Stimulated activated CD8-positive, alpha-beta memory T cell treated with anti-CD3 and anti-CD28 coated beads, Interleukin-15, amount 100 ng/mL, for 4 hours (primary cell): ENCODE data around the gene TMEM132C.

Source experiments
- DNase-seq, 2 donors: peaks; one replicate each; pipeline ENCODE4 v3.0.0-alpha.2; 2020; ENCODE audit warnings: low read depth in 2 of 2

The TMEM132C gene

DNA sequence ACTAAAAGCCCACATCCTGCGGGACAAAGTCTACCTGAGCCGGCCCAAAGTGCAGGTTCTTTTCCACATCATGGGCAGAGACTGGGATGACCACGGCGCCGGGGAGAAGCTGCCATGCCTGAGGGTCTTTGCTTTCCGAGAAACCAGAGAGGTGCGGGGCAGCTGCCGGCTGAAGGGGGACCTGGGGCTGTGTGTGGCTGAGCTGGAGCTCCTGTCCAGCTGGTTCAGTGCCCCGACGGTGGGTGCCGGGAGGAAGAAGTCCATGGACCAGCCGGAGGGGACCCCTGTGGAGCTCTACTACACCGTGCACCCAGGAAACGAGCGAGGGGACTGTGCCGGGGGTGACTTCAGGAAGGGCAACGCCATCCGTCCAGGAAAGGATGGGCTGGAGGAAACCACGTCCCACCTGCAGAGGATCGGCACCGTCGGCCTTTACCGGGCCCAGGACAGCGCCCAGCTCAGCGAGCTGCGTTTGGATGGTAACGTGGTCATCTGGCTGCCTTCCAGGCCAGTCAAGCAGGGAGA lies 148.1 kb downstream of the TMEM132C start:
- no peak for DNase-seq

GRCh38 chr12:128418944-128419343 lies 152.0 kb downstream of the TMEM132C start:
- DNase-seq, result no peak

GRCh38 chr12:128420163-128420562 lies 153.2 kb downstream of the TMEM132C start:
- no peak for DNase-seq

- no peak for DNase-seq
Observed at GRCh38 chr12:128421375-128421774, 154.4 kb downstream of the TMEM132C start.

GRCh38 chr12:128423205-128423604 lies 156.2 kb downstream of the TMEM132C start:
- DNase-seq, result no peak

GRCh38 chr12:128424931-128425431 lies 158.0 kb downstream of the TMEM132C start:
- no peak for DNase-seq

DNA sequence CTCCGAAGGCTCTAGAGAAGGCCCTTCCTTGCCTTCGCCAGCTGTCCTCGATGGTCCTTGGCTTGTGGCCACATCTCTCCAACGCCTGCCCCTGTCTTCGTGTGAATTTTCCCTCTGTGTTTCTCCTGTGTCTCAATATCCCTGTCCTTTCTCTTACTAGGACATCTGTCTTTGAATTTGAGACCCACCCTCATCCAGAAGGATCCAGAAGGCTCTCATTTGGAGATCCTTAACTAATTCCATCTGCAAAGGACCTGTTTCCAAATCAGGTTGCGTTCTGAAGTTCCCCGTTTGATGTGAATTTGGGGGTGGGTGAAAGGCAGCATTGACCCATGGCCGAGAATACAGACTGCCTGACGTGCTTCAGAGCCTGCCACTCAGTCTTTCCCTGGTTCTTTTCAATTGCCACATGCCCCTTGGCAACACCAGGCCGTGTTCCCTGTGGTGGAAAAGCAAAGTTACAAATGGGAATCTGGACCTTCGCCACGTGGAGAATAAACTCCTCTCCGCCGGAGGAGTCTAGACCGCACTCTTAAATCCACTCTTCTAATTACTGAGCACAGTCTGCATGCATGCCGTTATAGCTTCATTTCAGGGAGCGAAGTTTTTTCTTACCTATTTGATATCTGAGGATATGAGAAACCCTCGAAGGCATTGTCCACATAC lies 158.8 kb downstream of the TMEM132C start:
- no peak for DNase-seq

DNA sequence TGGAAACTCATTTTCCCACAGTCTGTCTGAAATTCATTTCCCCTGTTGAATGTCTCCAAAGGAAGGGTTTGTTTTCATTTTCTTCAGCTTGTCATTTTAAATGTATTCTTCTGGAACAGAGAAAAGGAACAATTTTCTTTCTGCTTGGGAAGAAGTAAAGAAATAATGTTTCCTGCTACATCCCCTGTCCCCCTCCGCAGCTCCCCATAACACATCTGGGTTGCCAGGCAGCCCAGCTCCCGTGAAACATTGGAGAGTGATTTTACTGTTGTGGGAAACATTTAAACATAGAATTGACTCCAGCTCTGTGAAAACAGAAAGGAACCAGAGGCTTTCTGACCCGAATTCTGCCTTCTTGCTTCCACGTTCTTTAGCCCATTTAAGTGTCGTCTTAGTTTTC lies 159.5 kb downstream of the TMEM132C start:
- DNase-seq, result no peak

DNA sequence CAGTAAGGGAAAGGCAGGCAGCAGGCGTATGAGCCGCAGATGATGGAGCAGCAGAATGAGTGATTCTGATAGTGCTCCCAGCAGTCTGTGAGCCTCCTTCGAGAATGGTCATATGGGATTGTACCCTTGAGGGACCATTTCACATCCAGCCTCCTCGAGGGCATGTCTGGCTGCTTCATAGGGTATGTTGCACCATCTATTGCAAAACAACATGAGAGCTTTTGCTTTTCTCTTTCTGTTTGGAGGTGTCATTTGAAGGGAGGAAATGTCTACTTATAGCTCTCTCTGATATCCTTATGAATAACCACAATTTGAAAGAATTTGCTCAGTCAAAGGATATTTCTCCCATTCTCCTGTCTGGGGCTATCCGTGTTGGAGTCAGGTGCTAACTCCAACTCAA lies 172.8 kb downstream of the TMEM132C start:
- DNase-seq, result no peak

- DNase-seq, result no peak
Observed at GRCh38 chr12:128442096-128442495, 175.1 kb downstream of the TMEM132C start.

- no peak for DNase-seq
Observed at GRCh38 chr12:128444598-128444997, 177.6 kb downstream of the TMEM132C start.

GRCh38 chr12:128445415-128446127 lies 178.6 kb downstream of the TMEM132C start:
- no peak for DNase-seq

- DNase-seq, result no peak
Observed at GRCh38 chr12:128449146-128449894, 182.3 kb downstream of the TMEM132C start.

GRCh38 chr12:128450810-128451209 lies 183.8 kb downstream of the TMEM132C start:
- DNase-seq, result no peak

- DNase-seq, result no peak
Observed at GRCh38 chr12:128455851-128456250, 188.9 kb downstream of the TMEM132C start.

GRCh38 chr12:128456922-128457321 lies 190.0 kb downstream of the TMEM132C start:
- no peak for DNase-seq

DNA sequence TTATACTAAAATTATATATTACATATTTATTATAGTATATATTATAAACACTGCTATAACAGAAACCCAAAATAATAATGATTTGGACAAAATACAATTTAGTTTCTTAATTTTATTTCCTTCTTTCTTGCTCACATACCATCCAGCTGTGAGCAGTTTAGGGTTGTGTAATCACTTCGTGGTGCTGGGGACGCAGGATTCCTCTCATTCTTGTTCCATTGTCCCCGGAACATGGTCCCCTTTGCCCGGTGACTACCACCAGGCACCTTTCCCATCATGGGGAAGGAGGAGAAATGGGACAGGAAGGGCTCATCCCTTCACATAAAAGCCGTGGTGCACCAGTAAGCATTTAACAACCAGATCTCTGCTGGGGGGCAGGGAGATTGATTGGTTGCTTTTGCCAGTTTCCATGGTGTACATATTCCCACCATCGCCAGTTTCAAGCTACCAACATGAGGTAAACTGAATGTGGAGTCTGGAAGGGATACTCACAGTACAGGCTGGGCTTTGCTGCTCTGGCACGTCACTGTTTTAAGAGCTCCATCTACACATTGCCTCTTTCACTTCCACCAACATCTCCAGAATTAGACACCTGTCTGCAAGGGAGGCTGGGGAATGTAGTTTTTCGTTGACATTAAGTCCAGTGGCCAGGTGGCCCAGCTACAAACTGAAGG lies 191.5 kb downstream of the TMEM132C start:
- DNase-seq, result no peak

DNA sequence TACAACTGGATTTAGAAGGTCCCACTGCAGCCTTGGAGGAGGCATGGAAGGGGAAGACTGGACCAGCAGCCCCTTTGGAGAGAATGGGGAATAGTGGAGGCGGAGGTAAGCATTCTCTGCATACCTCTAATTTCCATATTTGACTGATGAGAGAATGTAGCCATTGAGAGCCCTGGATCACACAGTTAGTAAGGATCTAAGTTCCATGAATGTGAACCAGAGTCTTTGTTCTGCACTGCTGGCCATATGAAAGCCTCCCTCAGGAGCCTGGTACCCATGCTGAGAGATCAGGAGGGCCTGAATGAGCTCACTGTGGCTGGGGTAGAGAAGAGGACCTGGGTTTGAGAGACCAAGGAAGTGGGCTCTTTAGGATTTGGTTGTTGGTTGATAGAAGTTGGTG lies 192.1 kb downstream of the TMEM132C start:
- DNase-seq, result no peak

DNA sequence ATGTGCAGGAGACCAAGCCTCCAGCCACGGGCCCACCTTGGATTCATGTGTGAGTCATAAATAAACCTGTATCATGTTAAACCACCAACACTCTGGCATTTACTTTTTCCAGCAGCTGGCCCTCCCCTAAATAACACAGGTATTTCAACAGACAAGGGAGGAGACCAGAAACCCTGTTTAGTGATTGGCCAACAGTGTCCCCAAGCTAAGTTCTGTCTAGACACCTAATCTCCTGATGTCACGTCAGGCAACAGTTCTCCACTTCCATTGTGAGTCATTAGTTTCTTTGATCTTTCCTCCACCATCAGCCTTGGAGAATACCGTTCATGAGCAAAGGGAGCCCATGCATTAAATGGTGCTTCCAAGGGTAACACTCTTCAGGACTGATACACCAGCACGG lies 196.9 kb downstream of the TMEM132C start:
- no peak for DNase-seq

GRCh38 chr12:128467882-128468281 lies 200.9 kb downstream of the TMEM132C start:
- no peak for DNase-seq

GRCh38 chr12:128468926-128469325 lies 202.0 kb downstream of the TMEM132C start:
- no peak for DNase-seq

DNA sequence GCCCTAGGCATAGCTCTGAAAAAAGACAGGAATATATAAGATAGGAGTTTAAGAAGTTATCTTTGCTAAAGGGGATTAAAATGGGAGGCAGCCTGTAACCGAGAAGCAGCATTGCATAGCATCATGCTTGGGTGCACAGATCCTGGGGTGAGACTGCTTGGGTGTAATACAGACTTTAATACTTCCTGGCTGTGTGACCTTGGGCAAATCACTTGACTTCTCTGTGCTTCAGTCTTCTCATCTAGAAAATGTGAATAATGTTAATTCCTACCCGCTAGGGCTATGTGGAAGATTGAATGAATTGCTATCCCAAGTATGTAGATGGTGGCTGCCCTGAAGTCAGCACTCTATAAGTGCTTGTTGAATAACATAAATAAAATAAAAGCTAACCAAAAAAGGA lies 204.5 kb downstream of the TMEM132C start:
- DNase-seq, result no peak
